ENCODE results near the gene MYO19.

- TF ChIP-seq SMC3 (IDR thresholded peaks at IDR 0.05; ENCODE audit: low read depth, low read length): no peak
- no peak for TF ChIP-seq POLR2A (IDR thresholded peaks at IDR 0.05; ENCODE audit: low read depth, low read length)
- no peak for TF ChIP-seq BHLHE40 (IDR thresholded peaks at IDR 0.05; ENCODE audit: low read depth, low read length)
- no peak for TF ChIP-seq CTCF (conservative IDR thresholded peaks at IDR 0.05; ENCODE audit: low read depth, low read length)
- no peak for TF ChIP-seq CHD1 (IDR thresholded peaks at IDR 0.05; ENCODE audit: low read depth, low read length)
- TF ChIP-seq MAZ (IDR thresholded peaks at IDR 0.05; ENCODE audit: borderline replicate concordance, low read depth, low read length): no peak
- no peak for TF ChIP-seq CEBPB (IDR thresholded peaks at IDR 0.05; ENCODE audit: low read depth, low read length)
- TF ChIP-seq FOS (IDR thresholded peaks at IDR 0.05; ENCODE audit: low read depth, low read length): no peak
- TF ChIP-seq RFX5 (IDR thresholded peaks at IDR 0.05; ENCODE audit: low read depth, low read length): no peak
- no peak for TF ChIP-seq RAD21 (IDR thresholded peaks at IDR 0.05; ENCODE audit: low read length)
- TF ChIP-seq NFE2L2 (IDR thresholded peaks at IDR 0.05; ENCODE audit: low read depth, low read length): no peak
- TF ChIP-seq ELK1 (IDR thresholded peaks at IDR 0.05; ENCODE audit: borderline replicate concordance, low read depth, low read length): no peak
- TF ChIP-seq MAFK (IDR thresholded peaks at IDR 0.05; ENCODE audit: low read depth, low read length): no peak
Measured at GRCh38 chr17:36509272-36509985, 25.2 kb downstream of the MYO19 start.

All from IMR-90 (cell line).